ENCODE data around the gene DMD. TPM values are rescaled to one million over a fixed set of nuclear protein-coding genes. Genes with fewer than 3 reads are reported as not detected.

Gene DMD
- total RNA-seq, 2 experiments from 2014 or later: 0.20 to 0.47 TPM

DNA sequence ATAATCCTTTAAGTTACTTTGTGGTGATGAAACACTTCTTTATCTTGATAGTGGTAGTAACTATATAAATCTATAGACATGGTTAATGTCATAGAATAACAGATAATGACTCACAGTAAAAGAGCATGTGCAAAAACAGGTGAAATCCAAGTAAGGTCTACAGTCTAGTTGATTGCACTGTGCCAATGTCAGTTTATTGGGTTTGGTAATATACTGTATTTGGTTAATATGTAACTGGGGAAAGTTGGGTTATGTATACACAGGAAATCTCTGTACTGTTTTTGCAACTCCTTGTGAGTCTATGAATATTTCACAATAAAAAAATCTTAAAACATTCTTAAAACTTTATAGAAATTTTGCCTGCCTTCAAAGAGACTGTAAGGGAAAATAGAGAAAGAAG, 1071.9 kb downstream of the DMD start:
- H3K27ac Mint-ChIP-seq: no peak overlapping the region
- H3K4me1 ChIP-seq (ENCODE audit: insufficient read depth, low read length): no peaks in the 10 kb centered on the region
- H3K9me3 ChIP-seq (ENCODE audit: control insufficient read depth in 1 of 2, insufficient read depth in 1 of 2, low read length in 2 of 2): no peaks in the 10 kb centered on the region
- no peaks in the 10 kb centered on the region for H3K4me1 Mint-ChIP-seq (ENCODE audit: low read depth)
- H3K36me3 Mint-ChIP-seq (ENCODE audit: low read depth): no peaks in the 10 kb centered on the region
- intact Hi-C loops (cut with DNase I, micrococcal nuclease): no loop called here
- CTCF ChIA-PET: no interaction called here
- H3K27me3 Mint-ChIP-seq: no peaks in the 10 kb centered on the region
- H3K4me3 ChIP-seq (ENCODE audit: low read length): no peak overlapping the region
- no peak for ATAC-seq (ENCODE audit: poor library complexity)
- no peaks in the 10 kb centered on the region for H3K27me3 ChIP-seq (ENCODE audit: control insufficient read depth in 1 of 2, insufficient read depth in 2 of 2, low read length in 2 of 2)
- DNase-seq: no peak
- TF ChIP-seq, protein P1, sequence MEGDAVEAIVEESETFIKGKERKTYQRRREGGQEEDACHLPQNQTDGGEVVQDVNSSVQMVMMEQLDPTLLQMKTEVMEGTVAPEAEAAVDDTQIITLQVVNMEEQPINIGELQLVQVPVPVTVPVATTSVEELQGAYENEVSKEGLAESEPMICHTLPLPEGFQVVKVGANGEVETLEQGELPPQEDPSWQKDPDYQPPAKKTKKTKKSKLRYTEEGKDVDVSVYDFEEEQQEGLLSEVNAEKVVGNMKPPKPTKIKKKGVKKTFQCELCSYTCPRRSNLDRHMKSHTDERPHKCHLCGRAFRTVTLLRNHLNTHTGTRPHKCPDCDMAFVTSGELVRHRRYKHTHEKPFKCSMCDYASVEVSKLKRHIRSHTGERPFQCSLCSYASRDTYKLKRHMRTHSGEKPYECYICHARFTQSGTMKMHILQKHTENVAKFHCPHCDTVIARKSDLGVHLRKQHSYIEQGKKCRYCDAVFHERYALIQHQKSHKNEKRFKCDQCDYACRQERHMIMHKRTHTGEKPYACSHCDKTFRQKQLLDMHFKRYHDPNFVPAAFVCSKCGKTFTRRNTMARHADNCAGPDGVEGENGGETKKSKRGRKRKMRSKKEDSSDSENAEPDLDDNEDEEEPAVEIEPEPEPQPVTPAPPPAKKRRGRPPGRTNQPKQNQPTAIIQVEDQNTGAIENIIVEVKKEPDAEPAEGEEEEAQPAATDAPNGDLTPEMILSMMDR (IDR thresholded peaks at IDR 0.05): no peak
- POLR2A ChIA-PET: no interaction called here
- H3K4me3 Mint-ChIP-seq: no peak overlapping the region
- H3K36me3 ChIP-seq (ENCODE audit: insufficient read depth, low read length): no peaks in the 10 kb centered on the region
- no peak overlapping the region for H3K27ac ChIP-seq (ENCODE audit: low read depth in 1 of 2, low read length in 2 of 2)
- no peaks in the 10 kb centered on the region for H3K9me3 Mint-ChIP-seq

DNA sequence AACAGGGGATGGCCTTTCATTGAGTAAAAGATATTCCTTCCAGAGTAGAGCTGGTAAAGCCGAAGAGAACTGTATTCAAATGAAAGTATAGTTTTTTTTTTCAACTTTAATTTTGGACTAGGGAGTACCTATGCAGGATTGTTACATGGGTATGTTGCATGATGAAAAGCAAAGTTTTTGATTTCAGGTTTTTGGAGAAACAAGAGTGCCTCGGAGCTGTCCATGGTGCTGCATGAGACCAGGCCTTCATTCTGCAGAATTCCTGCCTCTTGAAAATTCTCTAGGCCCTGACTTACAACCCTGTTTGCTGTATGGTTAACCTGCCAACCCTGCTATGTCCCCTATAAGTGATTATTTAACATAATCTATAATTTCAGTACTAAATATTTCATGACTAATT, 1073.8 kb downstream of the DMD start:
- Mint-ChIP-seq H3K4me3 (no peak overlapping the region), H3K9me3 (peaks cover 6% of the 10 kb centered on the region), H3K36me3 (ENCODE audit: low read depth) (no peaks in the 10 kb centered on the region), H3K27me3 (no peaks in the 10 kb centered on the region), H3K27ac (no peak overlapping the region), H3K4me1 (ENCODE audit: low read depth) (no peaks in the 10 kb centered on the region)
- DNase-seq: no peak
- Histone ChIP-seq H3K4me3 (ENCODE audit: low read length) (no peak overlapping the region), H3K27me3 (ENCODE audit: control insufficient read depth in 1 of 2, insufficient read depth in 2 of 2, low read length in 2 of 2) (no peaks in the 10 kb centered on the region), H3K9me3 (ENCODE audit: control insufficient read depth in 1 of 2, insufficient read depth in 1 of 2, low read length in 2 of 2) (no peaks in the 10 kb centered on the region), H3K4me1 (ENCODE audit: insufficient read depth, low read length) (no peaks in the 10 kb centered on the region), H3K27ac (ENCODE audit: low read depth in 1 of 2, low read length in 2 of 2) (no peak overlapping the region), H3K36me3 (ENCODE audit: insufficient read depth, low read length) (no peaks in the 10 kb centered on the region)
- TF ChIP-seq, protein P1 (IDR thresholded peaks at IDR 0.05): no peak
- ATAC-seq (ENCODE audit: poor library complexity): no peak
- intact Hi-C loops (cut with DNase I, micrococcal nuclease): no loop called here
- ChIA-PET POLR2A (no interaction called here), CTCF (no interaction called here)

DNA sequence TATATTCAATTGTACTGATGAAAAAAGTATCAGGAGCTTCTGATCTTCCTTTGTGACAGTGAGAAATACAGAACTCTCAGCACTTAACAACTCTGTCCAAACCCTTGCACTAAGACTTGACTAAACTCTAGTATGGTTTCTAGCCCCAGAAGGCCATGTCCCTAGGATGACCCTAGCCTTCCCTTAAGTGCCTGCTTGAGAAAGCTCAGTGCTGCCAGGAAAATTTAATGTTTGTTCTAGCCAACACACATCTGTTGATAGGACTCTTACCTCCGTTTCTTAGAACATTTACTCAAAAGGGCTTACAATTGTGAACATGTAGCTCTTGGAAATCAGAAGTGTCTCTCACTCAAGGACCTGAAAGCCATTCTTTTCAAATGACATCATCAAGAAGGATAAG, 1084.4 kb downstream of the DMD start:
- no peak for DNase-seq
- Histone ChIP-seq H3K4me3 (ENCODE audit: low read length) (no peak overlapping the region), H3K36me3 (ENCODE audit: insufficient read depth, low read length) (no peaks in the 10 kb centered on the region), H3K4me1 (ENCODE audit: insufficient read depth, low read length) (no peaks in the 10 kb centered on the region), H3K9me3 (ENCODE audit: control insufficient read depth in 1 of 2, insufficient read depth in 1 of 2, low read length in 2 of 2) (no peaks in the 10 kb centered on the region), H3K27me3 (ENCODE audit: control insufficient read depth in 1 of 2, insufficient read depth in 2 of 2, low read length in 2 of 2) (no peaks in the 10 kb centered on the region), H3K27ac (ENCODE audit: low read depth in 1 of 2, low read length in 2 of 2) (no peak overlapping the region)
- Mint-ChIP-seq H3K27me3 (no peaks in the 10 kb centered on the region), H3K27ac (no peak overlapping the region), H3K4me1 (ENCODE audit: low read depth) (no peaks in the 10 kb centered on the region), H3K9me3 (peaks cover 3% of the 10 kb centered on the region), H3K4me3 (no peak overlapping the region), H3K36me3 (ENCODE audit: low read depth) (no peaks in the 10 kb centered on the region)
- POLR2A ChIA-PET: no interaction called here
- intact Hi-C loops (cut with DNase I, micrococcal nuclease): no loop called here
- TF ChIP-seq, protein P1 (IDR thresholded peaks at IDR 0.05): no peak
- CTCF ChIA-PET: no interaction called here
- ATAC-seq (ENCODE audit: poor library complexity): no peak

Measured in CD4-positive, alpha-beta T cell (primary cell).